UCSD-AML1 (cell line): Measurements from ENCODE around the gene CBR1.
"Not testable (repeated sequence)": the region's sequence is repeated elsewhere in the genome, so short reads cannot be mapped to it uniquely, and the experiment has no call there.

Source experiments
- DNase-seq: peaks from one replicate; lab custom pipeline; 2025; ENCODE audit not compliant: unreplicated experiment; lab: John Stamatoyannopoulos, UW

Gene CBR1

GRCh38 chr21:36079010-36079649 lies 9.3 kb downstream of the CBR1 start:
- no peak for DNase-seq

- DNase-seq = no peak
Measured at GRCh38 chr21:36079671-36080070, 9.8 kb downstream of the CBR1 start.

- DNase-seq = no peak
Measured at GRCh38 chr21:36080386-36080785, 10.6 kb downstream of the CBR1 start.

GRCh38 chr21:36082237-36082664 lies 12.4 kb downstream of the CBR1 start:
- no peak for DNase-seq

GRCh38 chr21:36087362-36088138 lies 17.7 kb downstream of the CBR1 start:
- DNase-seq = no peak

GRCh38 chr21:36089946-36090345 lies 20.1 kb downstream of the CBR1 start:
- DNase-seq = no peak

GRCh38 chr21:36092681-36093080 lies 22.9 kb downstream of the CBR1 start:
- no peak for DNase-seq

GRCh38 chr21:36093512-36093911 lies 23.7 kb downstream of the CBR1 start:
- DNase-seq = no peak

GRCh38 chr21:36096398-36097290 lies 26.8 kb downstream of the CBR1 start:
- no peak for DNase-seq

- no peak for DNase-seq
Measured at GRCh38 chr21:36097427-36098181, 27.8 kb downstream of the CBR1 start.

- no peak for DNase-seq
Measured at GRCh38 chr21:36098182-36098532, 28.3 kb downstream of the CBR1 start.

- DNase-seq = no peak
Measured at GRCh38 chr21:36099000-36099399, 29.2 kb downstream of the CBR1 start.

- not testable (repeated sequence) for DNase-seq
Measured at GRCh38 chr21:36099695-36100211, 29.9 kb downstream of the CBR1 start.

- no peak for DNase-seq
Measured at GRCh38 chr21:36100971-36101641, 31.3 kb downstream of the CBR1 start.

- no peak for DNase-seq
Measured at GRCh38 chr21:36103434-36103833, 33.6 kb downstream of the CBR1 start.

GRCh38 chr21:36104317-36105300 lies 34.8 kb downstream of the CBR1 start:
- DNase-seq = no peak

- DNase-seq = no peak
Measured at GRCh38 chr21:36105327-36105842, 35.6 kb downstream of the CBR1 start.

- DNase-seq = no peak
Measured at GRCh38 chr21:36109868-36110267, 40.0 kb downstream of the CBR1 start.

- no peak for DNase-seq
Measured at GRCh38 chr21:36111238-36111637, 41.4 kb downstream of the CBR1 start.
